OCI-LY7 (cell line): ENCODE data around the gene TRABD2B. TPM values are rescaled to one million over a fixed set of nuclear protein-coding genes. Genes with fewer than 3 reads are reported as not detected.

Source experiments
- BruUV-seq: library from RNA; stranded (reverse); fragments of 400-500 nt; replicated peaks from 2 replicates; lab custom pipeline; 2021; lab: Mats Ljungman, UMichigan
- CTCF ChIA-PET: fragments of 300-600 bp; sonication (Branson Sonifier 250); formaldehyde crosslinking; loops from one replicate; lab custom pipeline; 2022; ENCODE audit warnings: antibody characterized with exemption; ENCODE audit not compliant: unreplicated experiment; lab: Charles Lee
- POLR2A ChIA-PET: fragments of 300-600 bp; sonication (Branson Sonifier 250); formaldehyde crosslinking; loops from one replicate; lab custom pipeline; 2022; ENCODE audit warnings: antibody characterized with exemption; lab: Charles Lee
- DNase-seq: peaks from one replicate; pipeline ENCODE4 v3.0.0-alpha.2; 2015; ENCODE audit warnings: low spot score
- H2AFZ ChIP-seq: fragments of 200-600 bp; sonication (generic), shearing (Covaris generic); 2 replicates; pipeline ENCODE4 v1.6.1; 2014; ENCODE audit warnings: mild to moderate bottlenecking, antibody characterized with exemption, low read length, moderate library complexity
- H3K27ac ChIP-seq: fragments of 200-600 bp; sonication (generic); 2 replicates; pipeline ENCODE4 v1.5.1; 2014; ENCODE audit warnings: mixed run types, low read depth, mild to moderate bottlenecking, moderate library complexity, low read length, inconsistent platforms; ENCODE audit not compliant: poor library complexity, severe bottlenecking
- H3K36me3 ChIP-seq: fragments of 200-600 bp; sonication (generic); 2 replicates; pipeline ENCODE4 v1.6.1; 2014; ENCODE audit warnings: mild to moderate bottlenecking, antibody characterized with exemption, low read length, moderate library complexity, mixed read lengths; ENCODE audit not compliant: insufficient read depth
- H3K4me1 ChIP-seq: fragments of 200-600 bp; sonication (generic); 2 replicates; pipeline ENCODE4 v1.5.1; 2014; ENCODE audit warnings: mild to moderate bottlenecking, low read length; ENCODE audit not compliant: insufficient read depth, poor library complexity, severe bottlenecking
- H3K4me2 ChIP-seq: fragments of 200-600 bp; sonication (generic); 2 replicates; pipeline ENCODE4 v1.6.1; 2014; ENCODE audit warnings: mild to moderate bottlenecking, low read length
- H3K4me3 ChIP-seq: fragments of 200-600 bp; sonication (generic); 2 replicates; pipeline ENCODE4 v1.5.1; 2014; ENCODE audit warnings: mild to moderate bottlenecking, low read depth, low read length; ENCODE audit not compliant: poor library complexity, severe bottlenecking
- H3K79me2 ChIP-seq: fragments of 200-600 bp; sonication (generic); 2 replicates; pipeline ENCODE4 v1.6.1; 2016; ENCODE audit warnings: low read depth, mild to moderate bottlenecking, low read length, moderate library complexity, mixed read lengths; ENCODE audit not compliant: insufficient read depth
- H3K9me2 ChIP-seq: fragments of 200-600 bp; sonication (generic); 2 replicates; pipeline ENCODE4 v1.6.1; 2016; ENCODE audit warnings: mild to moderate bottlenecking, low read length, mixed read lengths; ENCODE audit not compliant: insufficient read depth
- H3K9me3 ChIP-seq: fragments of 200-600 bp; sonication (generic); 2 replicates; pipeline ENCODE4 v1.6.1; 2014; ENCODE audit warnings: mild to moderate bottlenecking, mixed run types, low read length, mixed read lengths
- H4K20me1 ChIP-seq: fragments of 200-600 bp; sonication (generic); 2 replicates; pipeline ENCODE4 v1.6.1; 2014; ENCODE audit warnings: mild to moderate bottlenecking, antibody characterized with exemption, low read length, moderate library complexity, mixed read lengths; ENCODE audit not compliant: insufficient read depth
- CTCF ChIP-seq: fragments of 200-600 bp; sonication (generic); conservative IDR thresholded peaks from 2 replicates; pipeline ENCODE4 v1.5.1; 2014; ENCODE audit warnings: mild to moderate bottlenecking, antibody characterized with exemption, low read length, moderate library complexity, mixed read lengths
- EZH2phosphoT487 ChIP-seq: fragments of 200-600 bp; sonication (generic); IDR thresholded peaks from 2 replicates; pipeline ENCODE4 v1.6.1; 2018; ENCODE audit warnings: low read depth, borderline replicate concordance, mild to moderate bottlenecking, mixed run types, antibody characterized with exemption, low read length, moderate library complexity, mixed read lengths
- intact Hi-C: fragments of 100-400 bp; cut with micrococcal nuclease; formaldehyde crosslinking; loops from one replicate; pipeline ENCODE4 v1.10.0; 2022; ENCODE audit not compliant: unreplicated experiment
- total RNA-seq, 2 experiments: library from RNA; depleted of rRNA in 1 of 2; stranded (reverse); fragments of >200 nt in 1 of 2; shearing (Covaris generic) in 1 of 2; gene quantifications; 2 replicates each; pipeline ENCODE4 v1.2.3, GENCODE V29; 2014 to 2022

TRABD2B gene
- total RNA-seq, 2 experiments from 2014 or later: not detected

DNA sequence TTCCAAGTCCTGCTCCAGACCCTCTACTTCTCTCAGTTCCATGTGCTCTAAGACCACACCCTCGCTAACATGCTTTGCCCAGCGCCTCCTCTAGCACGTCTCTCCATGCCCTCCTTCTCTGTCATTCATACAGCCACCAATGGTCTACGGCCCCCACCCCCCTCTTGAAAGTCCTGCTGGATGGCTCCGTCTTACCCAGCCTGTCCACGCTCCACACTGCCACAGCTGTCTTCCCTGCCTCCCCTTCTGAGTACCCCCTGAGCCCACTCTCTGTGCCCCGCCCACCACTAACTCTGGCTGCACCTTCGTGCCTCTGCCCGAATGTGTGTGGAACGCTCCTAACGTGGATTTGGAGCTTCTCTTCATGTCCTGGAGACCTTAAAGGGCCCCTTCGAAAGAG, 244.6 kb downstream of the TRABD2B start:
- Histone ChIP-seq H3K36me3 (no peaks in the 10 kb centered on the region), H3K9me3 (no peaks in the 10 kb centered on the region), H3K4me3 (no peak overlapping the region), H3K79me2 (no peaks in the 10 kb centered on the region), H3K4me1 (no peaks in the 10 kb centered on the region), H3K9me2 (no peaks in the 10 kb centered on the region), H4K20me1 (no peaks in the 10 kb centered on the region), H3K4me2 (no peak overlapping the region), H2AFZ (no peak overlapping the region), H3K27ac (no peak overlapping the region)
- POLR2A ChIA-PET: no interaction called here
- TF ChIP-seq CTCF (no peak), EZH2phosphoT487 (no peak)
- intact Hi-C loops: no loop called here
- no peak for DNase-seq
- BruUV-seq: no TSS peak
- CTCF ChIA-PET: no interaction called here

- BruUV-seq: no TSS peak
- H3K4me1 ChIP-seq: no peaks in the 10 kb centered on the region
- H3K4me3 ChIP-seq: no peak overlapping the region
- H3K4me2 ChIP-seq: no peak overlapping the region
- DNase-seq: no peak
- H3K79me2 ChIP-seq: no peaks in the 10 kb centered on the region
- no peak overlapping the region for H3K27ac ChIP-seq
- H3K36me3 ChIP-seq: no peaks in the 10 kb centered on the region
- H3K9me2 ChIP-seq: no peaks in the 10 kb centered on the region
- no peak for TF ChIP-seq CTCF
- TF ChIP-seq EZH2phosphoT487: no peak
- intact Hi-C loops: no loop called here
- no peak overlapping the region for H2AFZ ChIP-seq
- ChIA-PET CTCF (no interaction called here), POLR2A (no interaction called here)
- no peaks in the 10 kb centered on the region for H4K20me1 ChIP-seq
- H3K9me3 ChIP-seq: no peaks in the 10 kb centered on the region
These were observed 245.2 kb downstream of the TRABD2B start for GRCh38 chr1:47751996-47752451.

GRCh38 chr1:47751193-47751592, 246.0 kb downstream of the TRABD2B start:
- CTCF ChIA-PET: no interaction called here
- H3K4me1 ChIP-seq: no peaks in the 10 kb centered on the region
- no peaks in the 10 kb centered on the region for H3K9me3 ChIP-seq
- POLR2A ChIA-PET: no interaction called here
- peak overlapping the region; percentile 13 for H2AFZ ChIP-seq
- intact Hi-C loops: no loop called here
- H4K20me1 ChIP-seq: no peaks in the 10 kb centered on the region
- no peak overlapping the region for H3K27ac ChIP-seq
- H3K4me2 ChIP-seq: no peak overlapping the region
- H3K4me3 ChIP-seq: no peak overlapping the region
- H3K79me2 ChIP-seq: no peaks in the 10 kb centered on the region
- DNase-seq: no peak
- TF ChIP-seq CTCF: no peak
- no peak for TF ChIP-seq EZH2phosphoT487
- H3K9me2 ChIP-seq: no peaks in the 10 kb centered on the region
- H3K36me3 ChIP-seq: no peaks in the 10 kb centered on the region
- BruUV-seq: no TSS peak
